ENCODE results near the gene ACOT7.

DNA sequence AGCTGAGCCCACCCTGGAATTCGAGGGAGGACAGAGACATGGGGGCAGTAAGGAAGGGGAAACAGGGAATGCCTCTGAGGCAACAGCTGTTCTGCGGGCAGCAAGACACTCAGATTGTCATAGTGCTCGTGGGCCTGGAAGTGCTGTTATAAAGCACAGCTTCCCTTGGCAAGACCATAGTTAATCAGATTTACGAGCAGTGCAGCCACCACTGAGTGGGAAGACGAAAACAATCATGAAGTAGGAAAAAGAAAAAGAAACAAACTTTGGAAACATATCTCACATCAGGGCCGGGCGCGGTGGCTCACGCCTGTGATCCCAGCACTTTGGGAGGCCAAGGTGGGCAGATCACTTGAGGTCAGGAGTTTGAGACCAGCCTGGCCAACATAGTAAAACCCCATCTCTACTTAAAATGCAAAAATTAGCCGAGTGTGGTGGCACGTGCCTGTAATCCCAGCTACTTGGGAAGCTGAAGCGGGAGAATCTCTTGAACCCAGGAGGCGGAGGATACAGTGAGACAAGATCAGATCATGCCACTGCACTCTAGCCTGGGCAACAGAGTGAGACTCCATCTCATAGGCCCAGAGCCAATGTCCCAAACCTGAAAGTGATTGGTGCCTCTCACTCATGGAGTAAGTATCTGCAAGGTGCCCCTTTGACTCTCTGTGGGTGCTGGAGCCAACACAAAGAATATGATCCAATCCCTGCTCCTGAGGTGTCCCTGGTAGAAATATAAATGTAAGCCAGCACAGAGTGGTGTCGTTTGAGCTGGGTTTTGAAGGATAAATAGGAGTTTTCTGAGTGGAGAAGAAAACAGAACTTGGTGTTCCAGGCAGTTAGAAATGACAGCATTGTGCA lies 77.1 kb downstream of the ACOT7 start:
- no peak for TF ChIP-seq POLR2AphosphoS5 (IDR thresholded peaks at IDR 0.05)
- no peak for TF ChIP-seq CTCF (IDR thresholded peaks at IDR 0.05)

Data from esophagus muscularis mucosa (tissue), 3 donors.